ENCODE results near the gene PKD1.

DNA sequence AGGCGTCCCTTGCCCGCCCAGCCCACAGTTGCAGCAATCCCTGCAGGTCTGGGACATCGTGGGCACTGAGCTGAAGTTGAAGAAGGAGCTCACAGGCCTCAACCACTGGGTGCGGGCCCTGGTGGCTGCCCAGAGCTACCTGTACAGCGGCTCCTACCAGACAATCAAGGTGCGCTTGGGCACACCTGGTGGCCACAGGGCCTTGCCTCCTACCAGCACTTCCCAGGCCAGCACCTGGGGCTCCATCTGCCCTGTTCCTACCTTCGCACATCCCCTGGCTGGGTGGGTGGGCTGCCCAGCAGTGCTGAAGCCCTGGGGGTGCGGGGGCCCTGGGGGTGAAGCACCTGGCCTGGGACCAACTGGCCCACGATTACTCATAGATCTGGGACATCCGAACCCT is 39.8 kb upstream of the PKD1 start:
- TF ChIP-seq EZH2 (IDR thresholded peaks at IDR 0.05), result no peak
- no peak for TF ChIP-seq POLR2AphosphoS5 (IDR thresholded peaks at IDR 0.05; ENCODE audit: borderline replicate concordance, low read depth, low read length)
- TF ChIP-seq FOXP2 (optimal IDR thresholded peaks at IDR 0.05; ENCODE audit: control extremely low read depth, extremely low read length, insufficient read depth), result no peak
